GM06990 (cell line): Measurements from ENCODE around the gene HERC3.

ENCODE experiments used
- DNase-seq: peaks from one replicate; pipeline ENCODE4 v3.0.0-alpha.2; 2011; ENCODE audit not compliant: insufficient read length; ENCODE audit errors: extremely low read depth
- H3K27me3 ChIP-seq: replicated peaks from 2 replicates; pipeline ENCODE4 v1.6.0; 2011; ENCODE audit warnings: low read length; ENCODE audit not compliant: control insufficient read depth, insufficient read depth
- H3K36me3 ChIP-seq: 2 replicates; pipeline ENCODE4 v1.5.1; 2011; ENCODE audit warnings: low read length; ENCODE audit not compliant: control insufficient read depth, insufficient read depth
- H3K4me3 ChIP-seq: replicated peaks from 2 replicates; pipeline ENCODE4 v1.5.1; 2011; ENCODE audit warnings: low read depth, mild to moderate bottlenecking, control low read depth, low read length
- TF ChIP-seq, protein P1 (sequence below): IDR thresholded peaks from 2 replicates; pipeline ENCODE4 v1.5.1; 2011; ENCODE audit warnings: low read length, control low read depth, mild to moderate bottlenecking, inconsistent platforms; ENCODE audit not compliant: insufficient read depth, poor library complexity, severe bottlenecking

Gene HERC3

DNA sequence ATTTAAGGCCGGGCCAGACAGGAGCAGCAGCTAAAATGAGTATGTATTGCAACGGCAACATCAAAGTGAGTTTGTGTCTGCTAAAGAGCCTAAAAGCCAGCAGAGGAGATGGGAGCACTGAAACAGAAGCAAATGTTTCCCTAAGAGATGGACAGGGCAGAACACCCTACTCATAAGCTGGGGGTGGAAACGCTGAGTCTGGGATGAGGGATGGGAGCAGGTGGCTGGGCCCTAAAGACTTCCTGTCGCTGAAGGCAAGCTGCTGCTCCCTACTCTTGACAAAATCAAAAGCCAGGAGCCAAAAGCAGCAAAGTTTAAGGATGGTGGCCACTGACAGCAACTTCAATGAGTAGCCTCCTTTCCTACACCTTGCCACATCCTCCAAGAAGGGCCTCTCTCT lies 145.9 kb downstream of the HERC3 start:
- DNase-seq: no peak
- Histone ChIP-seq H3K4me3 (no peak overlapping the region), H3K36me3 (no peaks in the 10 kb centered on the region), H3K27me3 (no peaks in the 10 kb centered on the region)
- TF ChIP-seq, protein P1, sequence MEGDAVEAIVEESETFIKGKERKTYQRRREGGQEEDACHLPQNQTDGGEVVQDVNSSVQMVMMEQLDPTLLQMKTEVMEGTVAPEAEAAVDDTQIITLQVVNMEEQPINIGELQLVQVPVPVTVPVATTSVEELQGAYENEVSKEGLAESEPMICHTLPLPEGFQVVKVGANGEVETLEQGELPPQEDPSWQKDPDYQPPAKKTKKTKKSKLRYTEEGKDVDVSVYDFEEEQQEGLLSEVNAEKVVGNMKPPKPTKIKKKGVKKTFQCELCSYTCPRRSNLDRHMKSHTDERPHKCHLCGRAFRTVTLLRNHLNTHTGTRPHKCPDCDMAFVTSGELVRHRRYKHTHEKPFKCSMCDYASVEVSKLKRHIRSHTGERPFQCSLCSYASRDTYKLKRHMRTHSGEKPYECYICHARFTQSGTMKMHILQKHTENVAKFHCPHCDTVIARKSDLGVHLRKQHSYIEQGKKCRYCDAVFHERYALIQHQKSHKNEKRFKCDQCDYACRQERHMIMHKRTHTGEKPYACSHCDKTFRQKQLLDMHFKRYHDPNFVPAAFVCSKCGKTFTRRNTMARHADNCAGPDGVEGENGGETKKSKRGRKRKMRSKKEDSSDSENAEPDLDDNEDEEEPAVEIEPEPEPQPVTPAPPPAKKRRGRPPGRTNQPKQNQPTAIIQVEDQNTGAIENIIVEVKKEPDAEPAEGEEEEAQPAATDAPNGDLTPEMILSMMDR: no peak

DNA sequence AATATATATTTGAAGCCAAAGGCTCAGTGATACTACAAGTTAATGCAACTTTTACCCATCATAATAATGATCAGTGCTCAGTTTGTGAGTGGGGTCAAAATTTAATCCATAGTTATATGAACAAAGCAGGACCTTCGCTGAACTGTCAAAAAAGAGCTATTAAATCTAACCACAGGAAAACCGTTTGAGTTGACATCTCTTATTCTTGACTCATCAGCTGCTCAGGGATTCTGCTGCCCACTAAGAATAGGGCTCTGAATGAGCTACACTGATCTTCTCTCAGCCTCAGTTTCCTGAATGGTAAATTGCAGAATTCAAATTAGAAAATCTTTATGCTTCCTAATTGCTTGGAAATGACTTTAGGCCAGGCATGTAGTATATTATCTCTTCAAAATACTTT lies 150.3 kb downstream of the HERC3 start:
- Histone ChIP-seq H3K27me3 (0 out of 2 replicates have a peak, but pooled peaks cover 1% of the 10 kb centered on the region), H3K4me3 (no peak overlapping the region), H3K36me3 (no peaks in the 10 kb centered on the region)
- TF ChIP-seq, protein P1: no peak
- no peak for DNase-seq

DNA sequence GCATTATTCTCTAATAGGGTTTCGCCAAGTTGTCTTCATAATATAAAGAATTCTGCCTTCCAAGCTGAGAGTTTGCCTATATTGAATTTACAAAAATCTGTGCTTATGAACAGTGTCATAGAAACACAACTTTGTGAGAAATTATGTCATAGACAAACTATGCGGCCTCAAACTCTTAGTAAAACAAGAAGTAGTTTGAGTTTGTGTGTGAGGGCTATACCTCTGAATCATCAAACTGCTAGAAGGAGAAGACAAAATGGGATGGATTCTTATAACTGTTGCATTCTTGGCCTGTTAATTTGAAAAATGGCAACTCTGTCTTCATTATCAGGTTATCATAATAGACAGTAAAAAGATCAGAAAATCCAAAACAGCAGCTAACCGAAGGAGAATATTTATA lies 151.4 kb downstream of the HERC3 start:
- no peak for DNase-seq
- Histone ChIP-seq H3K36me3 (no peaks in the 10 kb centered on the region), H3K4me3 (no peak overlapping the region), H3K27me3 (0 out of 2 replicates have a peak, but pooled peaks cover 1% of the 10 kb centered on the region)
- TF ChIP-seq, protein P1: no peak

DNA sequence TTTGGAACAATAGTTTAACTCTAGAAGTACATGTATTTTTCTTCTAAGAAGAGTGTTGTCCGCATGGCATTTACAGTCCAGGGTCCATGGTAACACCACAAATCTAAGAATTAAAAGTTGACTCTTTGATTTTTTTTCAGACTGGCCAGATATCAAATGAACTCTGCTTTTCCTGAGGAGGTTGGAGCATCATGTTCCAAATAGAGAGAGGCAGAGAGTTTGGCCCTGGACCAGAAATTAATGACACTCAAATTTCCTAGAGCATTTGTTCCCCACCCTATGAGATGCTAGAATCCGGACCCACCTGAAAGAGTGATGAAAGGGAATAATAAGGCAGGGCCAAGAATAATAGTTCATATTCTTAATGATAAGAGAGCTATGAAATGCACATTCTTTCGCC lies 152.3 kb downstream of the HERC3 start:
- no peak overlapping the region for H3K4me3 ChIP-seq
- no peaks in the 10 kb centered on the region for H3K36me3 ChIP-seq
- 0 out of 2 replicates have a peak, but pooled peaks cover 1% of the 10 kb centered on the region for H3K27me3 ChIP-seq
- TF ChIP-seq, protein P1: no peak
- DNase-seq: no peak

DNA sequence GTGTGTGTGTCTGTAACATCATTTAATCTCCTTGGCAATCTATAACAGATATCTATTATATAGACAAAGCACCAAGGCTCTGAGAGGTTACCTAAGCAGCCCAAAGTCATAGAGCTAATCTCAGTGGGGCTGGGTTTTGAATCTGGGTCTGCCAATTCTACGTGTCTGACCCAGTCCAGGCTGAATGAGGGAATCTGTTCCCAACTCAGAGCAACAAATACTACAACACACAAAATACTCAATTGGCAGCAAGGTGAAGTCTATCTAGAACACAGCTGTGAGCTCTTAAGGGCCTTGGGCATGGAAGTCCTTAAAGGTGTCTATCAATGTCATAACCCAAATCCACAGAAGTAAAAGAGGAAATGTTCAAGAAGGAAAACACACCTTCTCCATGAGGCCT lies 152.9 kb downstream of the HERC3 start:
- TF ChIP-seq, protein P1: no peak
- no peaks in the 10 kb centered on the region for H3K36me3 ChIP-seq
- H3K4me3 ChIP-seq: no peak overlapping the region
- no peak for DNase-seq
- 0 out of 2 replicates have a peak, but pooled peaks cover 1% of the 10 kb centered on the region for H3K27me3 ChIP-seq

DNA sequence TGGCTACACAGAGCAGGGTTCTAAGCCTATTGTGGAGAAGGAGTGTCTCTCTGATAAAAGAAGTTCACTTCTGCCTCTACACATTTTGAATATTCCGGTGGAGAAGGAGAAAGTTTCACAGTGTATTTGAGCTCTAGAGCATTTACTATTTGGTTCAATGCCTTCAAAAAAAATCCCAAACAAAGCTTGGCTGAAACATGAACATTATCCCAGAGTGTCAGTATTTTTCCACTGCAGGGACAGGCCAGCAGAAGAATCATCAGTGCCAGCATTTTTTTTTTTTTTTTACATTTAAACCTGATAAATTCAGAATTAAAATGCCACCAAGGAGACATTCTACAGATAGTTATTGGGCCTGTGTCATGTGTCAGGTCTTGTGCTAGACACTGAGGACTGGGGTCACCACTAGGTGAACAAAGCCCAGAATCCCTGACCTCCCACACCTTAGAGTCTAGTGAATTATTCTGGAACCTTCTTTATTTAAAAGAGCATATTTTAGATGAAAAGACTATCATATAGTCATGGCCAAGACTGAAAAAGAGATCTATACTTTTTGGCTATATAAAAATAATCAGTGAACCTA lies 153.4 kb downstream of the HERC3 start:
- no peak for DNase-seq
- Histone ChIP-seq H3K36me3 (no peaks in the 10 kb centered on the region), H3K4me3 (no peak overlapping the region), H3K27me3 (0 out of 2 replicates have a peak, but pooled peaks cover 1% of the 10 kb centered on the region)
- TF ChIP-seq, protein P1: no peak
